ENCODE results near the gene DGKQ.

GRCh38 chr4:996030-996996 is 22.9 kb upstream of the DGKQ start:
- no peak for TF ChIP-seq TARDBP (CRISPR knock-in tag; IDR thresholded peaks at IDR 0.05)
- TF ChIP-seq ZSCAN29 (CRISPR knock-in tag; conservative IDR thresholded peaks at IDR 0.05) = no peak
- TF ChIP-seq SNAPC4 (CRISPR knock-in tag; IDR thresholded peaks at IDR 0.05) = no peak
- no peak for TF ChIP-seq FOXA3 (CRISPR knock-in tag; IDR thresholded peaks at IDR 0.05)
- no peak for TF ChIP-seq RFX5 (IDR thresholded peaks at IDR 0.05; ENCODE audit: low read depth, low read length)
- no peak for TF ChIP-seq FOXP4 (CRISPR knock-in tag; IDR thresholded peaks at IDR 0.05)
- TF ChIP-seq SP2 (CRISPR knock-in tag; IDR thresholded peaks at IDR 0.05) = no peak
- no peak for TF ChIP-seq ELF1 (CRISPR knock-in tag; IDR thresholded peaks at IDR 0.05)
- TF ChIP-seq THAP8 (CRISPR knock-in tag; IDR thresholded peaks at IDR 0.05; ENCODE audit: borderline replicate concordance) = no peak
